ENCODE data around the gene CXCL8.
"Not testable (repeated sequence)": the region's sequence is repeated elsewhere in the genome, so short reads cannot be mapped to it uniquely, and the experiment has no call there.

Gene CXCL8

DNA sequence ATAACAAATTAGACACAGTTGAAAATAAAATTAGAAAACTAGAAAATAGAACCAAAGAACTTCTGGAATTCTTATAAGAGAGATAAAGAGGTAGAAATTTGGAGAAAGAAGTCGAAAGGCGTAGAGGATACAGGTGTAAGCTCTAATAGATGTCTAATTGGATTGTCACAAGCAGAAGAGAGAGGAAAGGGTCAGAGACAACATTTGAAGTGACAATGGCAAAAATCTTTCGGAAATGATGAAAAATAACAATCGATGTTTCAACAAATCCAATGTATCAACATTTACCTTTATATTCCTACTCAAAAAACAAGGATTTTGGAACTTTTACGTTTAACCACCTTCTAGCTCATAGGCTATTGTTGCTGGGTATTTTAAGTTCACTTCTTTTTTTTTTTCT lies 3.8 kb downstream of the CXCL8 start:
- DNase-seq, result no peak

DNA sequence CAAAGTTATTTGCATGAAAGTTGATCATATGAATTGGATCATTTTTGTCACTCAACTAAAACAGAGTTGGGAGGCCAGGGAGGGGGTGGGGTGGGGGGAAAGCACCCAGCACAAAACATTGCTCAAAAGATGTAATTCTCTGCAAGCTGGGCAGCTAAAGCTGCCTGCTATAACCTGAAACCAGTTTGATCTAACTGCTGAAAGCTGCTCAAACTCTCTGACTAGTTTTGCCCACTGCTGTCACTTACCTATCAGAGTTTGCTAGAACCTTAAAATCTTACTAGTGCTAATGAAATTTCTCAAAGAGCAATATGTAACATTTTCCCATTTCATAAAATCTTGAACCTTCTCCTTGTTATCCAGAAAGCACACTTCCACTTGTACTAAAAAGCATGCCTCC lies 10.4 kb downstream of the CXCL8 start:
- DNase-seq, result no peak

DNA sequence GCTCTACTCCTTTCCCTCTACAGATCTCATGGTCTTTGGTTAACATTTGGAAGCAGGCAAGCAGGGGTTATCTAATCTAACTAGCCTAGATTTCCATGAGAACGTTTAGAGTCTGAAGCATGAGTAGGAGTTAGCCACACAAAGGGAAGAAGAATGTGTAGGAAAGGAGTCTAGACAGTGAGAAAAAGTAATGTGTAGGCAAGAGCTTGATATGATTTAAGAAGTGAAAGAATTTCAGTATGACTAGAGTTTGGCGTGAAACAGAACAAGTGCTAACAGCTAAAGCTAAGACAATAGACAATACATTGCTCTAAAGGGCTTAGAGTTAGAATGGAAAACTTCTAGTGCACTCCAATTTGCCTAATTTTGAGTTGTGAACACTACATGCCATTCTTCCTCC lies 10.8 kb downstream of the CXCL8 start:
- no peak for DNase-seq

- DNase-seq, result no peak
These were observed 11.5 kb downstream of the CXCL8 start for GRCh38 chr4:73751830-73752229.

DNA sequence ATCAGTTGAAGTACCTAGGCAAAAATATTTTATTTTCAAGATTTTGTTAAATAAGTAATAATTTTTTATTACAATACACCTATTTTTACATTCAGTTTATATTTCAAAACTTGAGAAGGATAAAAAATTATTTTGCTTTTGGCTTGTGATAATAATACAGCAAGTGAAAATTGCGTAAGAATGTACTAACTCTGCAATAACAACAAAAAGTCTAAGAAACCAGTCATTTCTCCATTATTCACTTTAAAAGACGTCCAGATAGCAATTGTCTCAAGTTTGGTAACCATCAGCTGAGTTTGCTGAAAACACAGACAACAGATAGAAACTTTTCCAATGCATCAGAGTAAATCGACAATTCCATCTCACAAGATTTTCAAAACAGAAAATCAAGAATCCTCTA lies 12.1 kb downstream of the CXCL8 start:
- DNase-seq, result no peak

- no peak for DNase-seq
These were observed 12.8 kb downstream of the CXCL8 start for GRCh38 chr4:73753215-73753614.

- no peak for DNase-seq
These were observed 14.6 kb downstream of the CXCL8 start for GRCh38 chr4:73754934-73755333.

DNA sequence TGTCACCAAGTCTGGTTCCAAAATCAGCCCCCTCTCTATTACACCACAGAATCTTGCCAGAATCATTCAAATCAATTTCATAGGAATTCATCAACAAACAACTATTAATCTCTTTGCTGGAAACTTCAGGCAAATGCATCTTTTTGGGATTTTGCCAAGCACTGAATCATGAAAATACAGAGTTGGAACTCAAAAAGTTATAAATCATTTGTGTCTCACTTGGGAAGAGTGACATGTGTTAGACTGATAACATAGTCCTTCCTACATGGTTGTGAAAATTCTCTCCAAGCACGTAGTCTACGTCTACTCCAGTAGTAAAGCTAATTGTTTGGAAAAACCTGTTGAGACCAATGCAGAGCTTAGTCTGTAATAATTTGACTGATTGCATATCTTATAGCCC lies 19.0 kb downstream of the CXCL8 start:
- DNase-seq, result no peak

GRCh38 chr4:73761856-73762255 lies 21.5 kb downstream of the CXCL8 start:
- no peak for DNase-seq

DNA sequence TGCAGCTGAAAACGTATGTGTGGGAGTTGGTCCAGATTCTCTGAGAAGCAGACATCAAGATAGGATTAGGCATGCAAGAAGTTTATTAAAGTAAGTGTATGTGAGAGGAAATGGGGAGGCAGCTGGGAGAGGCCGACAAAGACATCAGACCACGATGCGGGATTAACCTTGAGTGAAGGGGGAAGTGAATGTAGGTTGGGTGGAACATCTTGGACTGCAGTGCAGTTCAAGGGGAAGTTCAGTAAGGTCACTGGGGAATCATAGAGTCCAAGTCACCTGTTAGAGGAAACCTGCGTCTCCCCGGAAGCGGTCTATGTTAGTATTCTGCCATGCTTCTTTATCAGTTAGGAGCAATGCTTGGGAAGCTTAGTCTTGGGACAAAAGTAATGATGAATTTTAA lies 22.0 kb downstream of the CXCL8 start:
- DNase-seq, result no peak

DNA sequence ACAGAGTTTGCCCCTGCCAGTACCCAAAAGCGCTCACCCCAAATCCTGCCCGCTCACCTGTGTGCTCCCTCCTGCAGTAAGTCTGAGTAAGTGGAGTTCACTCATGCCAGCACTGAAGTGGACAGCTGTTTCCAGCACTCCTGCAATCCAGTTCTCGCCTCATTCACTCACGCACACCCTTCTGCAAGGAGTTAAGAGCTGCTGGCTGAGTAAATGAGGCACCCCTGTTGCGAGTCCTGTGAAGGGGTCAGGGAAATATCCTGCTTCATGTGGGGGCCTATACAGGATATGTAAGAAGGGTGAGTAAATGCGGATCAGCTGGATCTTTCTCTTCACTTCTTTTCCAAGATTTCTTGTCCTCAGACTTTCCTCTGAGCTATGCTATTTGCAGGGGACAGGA lies 23.5 kb downstream of the CXCL8 start:
- DNase-seq, result no peak

DNA sequence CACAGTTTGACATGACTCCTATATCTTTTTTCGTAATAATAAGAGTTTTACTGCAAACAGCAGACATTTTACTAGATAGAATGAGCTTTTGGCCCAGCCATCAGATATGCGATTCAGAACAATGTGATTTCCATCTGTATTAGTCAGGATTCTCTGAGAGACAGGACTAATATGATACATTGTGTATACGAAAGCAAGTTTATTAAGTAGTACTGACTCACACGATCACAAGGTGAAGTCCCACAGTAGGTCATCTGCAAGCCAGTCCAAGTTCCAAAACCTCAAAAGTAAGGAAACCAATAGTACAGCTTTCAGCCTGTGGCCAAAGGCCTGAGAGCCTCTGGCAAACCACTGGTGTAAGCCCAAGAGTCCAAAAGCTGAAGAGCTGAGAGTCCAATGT lies 24.1 kb downstream of the CXCL8 start:
- DNase-seq, result no peak

DNA sequence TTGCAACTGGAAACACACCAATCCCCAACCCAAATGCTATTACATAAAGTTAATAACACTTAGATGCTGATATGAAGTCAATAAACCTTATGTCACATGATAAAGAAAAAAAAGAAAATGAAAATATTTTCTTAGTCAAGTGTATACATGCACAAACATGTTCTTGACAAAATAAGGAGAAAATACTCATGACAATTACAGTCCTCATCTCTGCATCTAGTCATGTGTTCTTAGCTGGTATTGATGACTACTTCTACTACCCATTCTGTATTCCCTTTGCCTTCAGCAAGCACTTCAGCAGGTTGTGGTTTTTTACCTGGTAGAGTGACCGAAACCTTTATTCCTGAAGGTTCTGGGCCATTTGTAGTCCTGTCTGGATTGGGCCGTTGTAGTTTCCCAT lies 24.9 kb downstream of the CXCL8 start:
- DNase-seq, result no peak

DNA sequence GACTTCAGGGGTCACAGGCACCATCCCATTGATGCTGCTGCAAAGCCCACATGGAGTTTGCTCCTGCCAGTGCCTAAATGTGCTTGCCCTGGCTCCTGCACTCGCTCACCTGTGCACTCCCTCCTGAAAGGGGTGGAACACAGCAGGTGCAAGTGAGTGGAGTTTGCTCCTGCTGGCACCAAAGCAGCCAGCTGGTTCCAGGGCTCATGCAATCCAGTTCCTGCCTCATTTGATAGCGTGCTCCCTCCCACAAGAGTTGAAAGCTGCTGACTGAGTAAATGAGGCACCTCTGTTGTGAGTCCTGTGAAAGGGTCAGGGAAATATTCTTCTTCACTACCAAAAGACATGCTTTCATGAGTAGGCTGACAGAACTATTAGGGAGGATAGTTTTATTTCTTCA lies 30.5 kb downstream of the CXCL8 start:
- DNase-seq, result no peak

DNA sequence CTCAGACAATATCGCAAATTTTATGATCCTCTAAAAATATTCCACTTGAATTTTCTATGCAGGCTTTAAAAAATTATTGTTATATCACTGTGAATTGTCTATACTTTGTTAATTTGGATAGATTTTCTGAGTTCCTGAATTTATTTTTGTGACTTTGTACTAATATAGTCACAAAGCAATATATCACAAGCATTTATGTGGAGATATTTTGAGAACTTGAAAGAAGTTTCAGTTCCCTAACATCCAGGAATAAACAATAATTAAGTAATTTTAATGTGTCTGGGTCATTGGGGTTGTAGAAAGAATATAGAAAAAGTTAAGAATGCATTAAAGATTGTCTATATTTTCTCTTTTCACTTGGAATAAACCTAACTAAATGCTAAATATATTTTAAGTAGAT lies 32.0 kb downstream of the CXCL8 start:
- no peak for DNase-seq

DNA sequence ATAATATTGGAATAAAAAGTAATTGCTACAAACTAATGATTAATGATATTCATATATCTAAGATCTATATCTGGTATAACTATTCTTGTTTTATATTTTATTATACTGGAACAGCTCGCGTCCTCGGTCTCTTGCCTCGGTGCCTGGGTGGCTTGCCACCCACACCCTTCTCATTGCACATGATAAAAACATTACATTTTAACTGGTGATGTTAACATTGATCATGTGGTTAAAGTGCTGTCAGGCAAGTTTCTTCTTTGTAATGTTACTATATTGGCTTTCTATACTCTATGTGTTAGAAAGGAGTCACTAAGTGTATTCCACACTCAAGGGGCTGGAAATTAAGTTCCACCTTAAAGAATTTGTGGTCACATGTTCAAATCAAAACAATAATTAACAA lies 34.0 kb downstream of the CXCL8 start:
- not testable (repeated sequence) for DNase-seq

DNA sequence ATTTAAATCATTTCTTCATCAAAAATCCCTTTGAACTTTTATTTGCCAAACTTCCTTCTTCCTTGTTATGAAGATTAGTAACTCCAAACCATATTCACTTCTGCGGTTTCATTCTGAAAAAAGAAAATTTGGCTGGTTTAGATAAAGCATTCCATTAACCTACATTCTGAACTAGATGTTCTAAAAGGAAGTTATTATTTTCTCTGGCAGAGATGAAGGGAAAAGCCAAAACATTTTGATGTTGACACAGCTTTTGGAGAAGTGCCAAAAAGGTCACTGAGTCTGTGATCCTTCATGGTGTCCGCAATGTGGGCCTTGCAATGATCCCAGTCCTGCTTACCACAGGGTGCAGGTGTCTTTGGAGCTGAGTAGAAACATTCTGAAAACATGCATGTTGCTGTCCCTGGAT lies 36.0 kb downstream of the CXCL8 start:
- no peak for DNase-seq

- DNase-seq, result no peak
These were observed 37.2 kb downstream of the CXCL8 start for GRCh38 chr4:73777612-73778011.

DNA sequence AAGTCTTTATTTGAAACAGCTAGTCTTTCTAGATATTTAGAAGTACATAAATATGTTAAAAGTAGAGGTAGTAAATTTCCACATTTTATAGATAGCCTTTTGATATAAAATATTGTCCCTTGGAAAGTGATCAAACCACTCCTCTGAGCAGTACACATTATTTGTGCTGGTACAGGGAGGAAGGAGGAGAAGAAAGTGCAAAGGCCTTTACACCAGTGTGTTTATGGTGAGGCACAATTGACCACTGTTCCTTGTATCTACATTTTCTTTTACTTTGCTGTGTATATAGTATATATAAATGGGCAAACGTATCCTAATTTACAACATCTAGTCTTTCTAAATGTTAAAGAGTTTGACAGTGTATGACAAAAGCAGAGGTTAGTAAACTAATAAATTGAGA lies 39.9 kb downstream of the CXCL8 start:
- no peak for DNase-seq

DNA sequence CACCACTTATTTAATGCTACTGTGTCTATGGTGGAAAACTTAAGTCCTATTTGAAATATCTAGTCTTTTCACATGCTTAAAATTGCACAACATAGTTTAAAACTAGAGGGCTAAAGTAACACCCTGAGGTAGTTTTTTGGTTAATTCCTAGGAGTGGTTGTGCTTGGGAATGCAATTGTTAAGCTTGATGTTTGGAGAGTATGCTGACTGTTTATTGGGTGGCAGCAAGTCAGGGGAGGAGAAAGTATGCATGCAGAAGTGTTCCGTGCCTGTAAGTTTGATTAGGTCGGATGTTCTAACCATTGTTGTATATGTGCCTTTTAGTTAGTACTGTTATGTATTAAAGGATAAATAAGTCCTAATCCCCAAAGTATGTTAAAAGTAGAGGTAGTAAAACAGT lies 40.5 kb downstream of the CXCL8 start:
- no peak for DNase-seq

- no peak for DNase-seq
These were observed 48.0 kb downstream of the CXCL8 start for GRCh38 chr4:73788411-73788810.
